Sciatic nerve (tissue), 2 donors: ENCODE results near the gene COL5A2. TPM values are rescaled to one million over a fixed set of nuclear protein-coding genes. Genes with fewer than 3 reads are reported as not detected.

Experiments used
- ATAC-seq: fragments of 200-7000 bp; cut with Tn5 transposase; one replicate; pipeline ENCODE4 v1.9.1; 2020; ENCODE audit warnings: mild to moderate bottlenecking, moderate library complexity
- DNase-seq: peaks from one replicate; pipeline ENCODE4 v3.0.0-alpha.2; 2020; ENCODE audit warnings: low spot score
- intact Hi-C: fragments of 100-400 bp; cut with DNase I; formaldehyde crosslinking; loops from one replicate; pipeline ENCODE4 v1.14.2; 2022
- total RNA-seq: library from RNA; stranded (reverse); fragmentation: NEBNext Ultra II Directional; extraction: Animal tissue kit (Norgen Biotek cat#: 25700); gene quantifications from one replicate; pipeline ENCODE4 v1.2.1, GENCODE V29; 2021
- donor health status: DM: no; HTN: no; CAD: no.
- donor health status: DM: no; HTN: no; CAD: no.

The COL5A2 gene
- 45.7 TPM for total RNA-seq

DNA sequence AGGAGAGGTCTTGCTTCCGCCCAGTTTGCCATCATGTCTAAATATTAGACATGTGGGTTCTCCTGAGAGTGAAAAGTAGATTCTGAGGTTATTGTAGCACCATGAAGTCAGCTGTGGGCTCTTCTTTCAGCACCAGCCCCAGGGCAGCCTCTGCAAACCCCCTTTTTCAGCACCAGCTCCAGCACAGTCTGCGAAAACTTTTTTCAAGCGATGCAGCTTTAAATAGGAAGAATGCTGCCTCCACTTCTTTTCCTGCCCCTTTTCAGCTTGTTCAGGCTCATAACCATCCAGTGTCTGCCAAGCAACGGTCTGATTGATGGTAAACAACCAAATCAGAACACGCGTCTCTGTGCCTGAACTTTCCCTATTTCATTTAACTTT is at the start of gene COL5A2:
Gene COL5A2 (minus strand): TSS at position 192 of the 381 bp plus-strand sequence. CDS start 157 bp downstream, at position 35.
- DNase-seq: peak; percentile 67
- intact Hi-C loops: no loop called here
- ATAC-seq: peak; percentile 95

DNA sequence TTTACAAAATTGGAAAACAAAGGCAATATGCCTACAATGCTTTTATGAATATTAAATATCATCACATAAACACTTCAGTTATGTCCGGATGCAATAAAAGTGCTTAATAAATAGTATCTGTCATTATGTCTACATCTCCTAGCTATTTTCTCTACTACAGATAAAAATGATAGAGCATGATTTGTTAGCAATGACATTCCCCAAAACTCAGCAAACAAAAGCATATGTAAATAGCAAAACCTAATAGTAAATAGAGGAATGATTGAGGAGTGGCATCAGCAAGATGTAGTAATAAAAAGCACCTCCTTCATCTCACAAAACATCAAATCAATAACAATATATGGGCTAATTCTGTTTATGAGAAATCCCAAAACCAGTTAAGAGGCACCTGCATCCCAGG is 46.5 kb upstream of the COL5A2 start:
- ATAC-seq (no peak), DNase-seq (no peak)
- intact Hi-C loops: no loop called here

DNA sequence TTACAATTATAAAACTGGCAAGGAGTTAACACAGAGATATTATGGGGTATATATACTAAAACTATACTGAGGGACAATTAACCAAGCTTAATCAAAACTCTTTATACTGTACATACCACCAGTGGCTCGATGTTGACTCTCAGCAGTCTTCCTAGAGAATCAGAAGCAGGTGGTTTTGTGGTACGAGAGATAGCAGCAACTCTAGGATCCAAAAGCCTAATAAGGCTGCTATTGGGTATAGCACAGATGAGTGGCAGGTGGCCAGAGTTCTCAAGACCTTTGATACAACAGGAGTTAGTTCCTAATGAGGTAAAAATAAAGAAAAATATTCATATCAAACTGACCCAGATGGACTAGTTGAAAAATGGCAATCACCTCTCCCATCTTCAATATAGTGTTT is 45.5 kb upstream of the COL5A2 start:
- intact Hi-C loops: no loop called here
- ATAC-seq (no peak), DNase-seq (no peak)

DNA sequence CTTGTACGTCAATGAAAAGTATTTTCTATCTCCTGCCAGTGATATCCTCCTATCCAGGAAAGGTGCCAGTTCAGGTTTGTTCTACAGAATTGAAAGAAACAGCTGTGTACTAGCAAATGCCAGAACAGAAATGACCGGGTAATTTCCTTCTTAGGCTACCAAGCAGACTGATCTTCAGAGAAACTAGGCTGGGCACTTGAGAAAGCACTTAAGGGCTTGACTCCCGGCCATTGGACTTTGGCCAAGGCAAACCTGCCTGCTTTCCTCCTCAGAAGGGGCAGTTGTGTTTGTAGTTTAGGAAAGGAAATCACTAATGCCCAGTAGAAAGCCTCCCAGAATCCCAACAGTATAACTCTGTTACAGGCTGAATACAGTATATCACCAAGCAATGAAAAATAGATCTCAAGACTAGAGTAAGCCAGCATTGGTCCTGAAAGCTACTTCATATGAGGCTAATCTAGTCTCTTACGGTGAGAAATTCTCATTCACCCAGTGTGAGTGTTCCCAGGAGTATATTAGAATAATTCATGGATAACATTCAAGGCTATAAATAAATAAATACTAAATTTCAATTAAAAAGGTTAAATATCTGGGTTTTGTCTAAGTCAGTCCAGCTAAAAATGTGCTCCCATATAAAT is 43.0 kb upstream of the COL5A2 start:
- peak; percentile 60 for DNase-seq
- intact Hi-C loops: no loop called here
- peak; percentile 57 for ATAC-seq

DNA sequence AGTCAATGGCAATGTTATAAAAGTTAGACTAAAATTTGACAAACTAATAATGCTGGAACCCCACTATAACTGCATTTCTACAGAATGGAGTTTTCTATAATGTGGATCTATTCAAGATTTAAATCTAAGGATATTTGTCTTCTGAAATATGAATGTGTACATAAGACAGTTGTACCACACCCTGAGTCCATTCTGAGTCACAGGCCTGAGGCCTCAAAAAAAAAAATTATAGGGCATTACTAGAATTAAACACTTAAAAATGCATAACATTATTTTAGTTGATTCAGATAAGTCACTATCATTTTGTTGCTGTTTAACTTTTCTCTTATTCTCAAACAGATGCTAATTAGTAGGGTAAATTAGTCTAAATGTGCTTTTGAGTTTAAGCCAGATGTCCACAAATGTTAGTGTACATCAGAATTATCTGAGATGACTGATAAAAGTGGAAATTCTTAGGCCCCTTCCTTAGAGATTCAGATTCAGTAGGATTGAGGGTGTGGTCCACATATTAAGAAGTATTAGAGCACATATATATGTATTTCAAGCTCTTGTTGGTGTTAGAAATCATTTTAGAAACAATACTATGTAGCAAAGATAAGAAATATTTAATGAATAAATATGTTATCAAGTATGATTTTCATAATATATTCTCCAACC is 42.4 kb upstream of the COL5A2 start:
- intact Hi-C loops: no loop called here
- ATAC-seq: no peak
- no peak for DNase-seq

DNA sequence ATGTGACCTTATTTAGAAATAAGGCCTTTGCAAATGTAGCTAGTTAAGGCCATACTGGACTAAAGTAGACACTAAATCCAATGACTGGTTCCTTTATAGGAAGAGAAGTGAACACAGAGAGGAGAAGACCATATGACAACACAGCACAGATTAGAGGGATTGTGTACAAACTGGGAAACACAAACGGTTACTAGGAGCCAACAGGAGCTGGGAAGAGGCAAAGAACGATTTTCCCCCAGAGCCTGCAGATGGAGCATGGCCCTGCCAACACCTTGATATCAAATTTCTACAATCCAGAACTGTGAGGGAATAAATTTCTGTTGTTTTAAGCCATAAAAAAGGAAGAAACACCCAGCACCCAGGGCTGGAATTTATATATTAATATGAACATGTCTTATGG is 38.7 kb upstream of the COL5A2 start:
- ATAC-seq (no peak), DNase-seq (no peak)
- intact Hi-C loops: no loop called here

DNA sequence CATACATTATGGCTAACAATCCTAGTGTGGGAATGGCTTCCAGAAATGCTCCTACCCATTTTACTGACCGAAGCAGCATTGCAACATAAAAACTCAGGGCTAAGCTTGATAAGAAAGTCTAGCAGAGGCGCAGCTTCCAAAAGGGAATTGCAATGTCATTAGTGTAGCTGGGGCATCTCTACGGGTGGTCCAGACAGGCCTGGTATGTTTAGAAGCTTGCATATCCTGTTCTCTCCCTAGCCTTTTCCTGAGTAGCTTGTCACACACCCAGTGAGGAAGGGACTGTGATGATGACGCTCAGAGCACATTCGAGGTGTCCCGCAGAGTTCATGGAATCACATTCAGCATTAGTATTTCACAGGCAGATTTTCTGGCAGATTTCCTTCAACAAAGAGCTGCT is 38.0 kb upstream of the COL5A2 start:
- intact Hi-C loops: no loop called here
- peak; percentile 38 for ATAC-seq
- DNase-seq: no peak

DNA sequence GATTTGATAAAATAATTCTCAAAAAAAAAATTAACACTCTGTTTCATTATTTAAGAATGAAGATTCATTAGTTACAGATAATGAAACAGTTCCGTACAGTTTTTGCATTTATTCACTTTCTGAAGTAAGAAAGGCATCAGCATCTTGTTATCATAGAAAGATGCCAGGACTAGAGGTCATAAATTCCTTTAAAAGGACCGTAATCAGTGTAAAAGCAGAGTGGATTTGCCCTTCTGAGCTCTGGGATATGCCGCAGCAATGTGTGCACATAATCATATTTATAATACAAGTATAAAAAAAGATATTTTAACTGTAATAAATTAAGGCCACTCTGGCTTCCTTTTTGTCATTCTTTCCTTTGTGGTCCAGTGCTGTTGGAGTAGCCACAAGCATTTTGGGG is 37.5 kb upstream of the COL5A2 start:
- DNase-seq: no peak
- intact Hi-C loops: no loop called here
- no peak for ATAC-seq

DNA sequence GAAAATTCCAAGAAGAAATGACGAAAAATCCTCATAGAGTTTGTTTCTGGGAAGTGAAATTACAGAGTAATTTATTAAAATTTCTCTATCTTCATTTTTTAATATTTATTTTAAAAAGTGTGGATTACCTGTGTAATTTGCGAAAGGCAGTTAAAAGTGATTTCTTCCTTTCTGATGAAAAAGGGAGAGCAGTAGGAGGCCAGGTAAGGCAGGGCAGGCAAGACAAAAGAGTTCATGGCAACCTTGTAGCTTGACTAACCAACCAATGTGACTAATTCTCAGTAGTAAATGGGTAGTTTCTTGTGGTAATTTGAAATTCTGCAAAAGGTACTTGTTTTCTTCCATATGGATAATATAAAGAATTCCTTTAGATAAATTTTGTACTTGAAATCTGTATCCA is 34.9 kb upstream of the COL5A2 start:
- ATAC-seq (no peak), DNase-seq (no peak)
- intact Hi-C loops: no loop called here

DNA sequence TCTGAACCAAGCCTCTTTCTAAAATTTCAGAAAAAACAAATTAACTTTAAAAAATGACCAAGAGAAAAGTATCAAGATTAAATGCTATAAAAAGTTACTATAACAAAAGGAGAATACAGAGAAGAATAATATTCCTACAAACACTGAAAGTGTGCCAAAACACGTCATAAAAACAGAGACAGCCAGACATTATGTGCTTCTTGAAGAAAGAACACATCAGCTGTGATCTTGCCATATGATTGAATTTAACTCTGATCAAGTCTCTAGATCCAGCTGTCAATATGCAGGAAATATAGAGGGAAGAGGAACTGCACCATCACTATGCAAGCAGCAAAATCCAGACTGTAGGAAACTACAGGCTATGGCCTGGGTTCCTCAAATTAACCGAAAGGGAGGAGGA is 33.7 kb upstream of the COL5A2 start:
- DNase-seq: no peak
- intact Hi-C loops: no loop called here
- no peak for ATAC-seq

DNA sequence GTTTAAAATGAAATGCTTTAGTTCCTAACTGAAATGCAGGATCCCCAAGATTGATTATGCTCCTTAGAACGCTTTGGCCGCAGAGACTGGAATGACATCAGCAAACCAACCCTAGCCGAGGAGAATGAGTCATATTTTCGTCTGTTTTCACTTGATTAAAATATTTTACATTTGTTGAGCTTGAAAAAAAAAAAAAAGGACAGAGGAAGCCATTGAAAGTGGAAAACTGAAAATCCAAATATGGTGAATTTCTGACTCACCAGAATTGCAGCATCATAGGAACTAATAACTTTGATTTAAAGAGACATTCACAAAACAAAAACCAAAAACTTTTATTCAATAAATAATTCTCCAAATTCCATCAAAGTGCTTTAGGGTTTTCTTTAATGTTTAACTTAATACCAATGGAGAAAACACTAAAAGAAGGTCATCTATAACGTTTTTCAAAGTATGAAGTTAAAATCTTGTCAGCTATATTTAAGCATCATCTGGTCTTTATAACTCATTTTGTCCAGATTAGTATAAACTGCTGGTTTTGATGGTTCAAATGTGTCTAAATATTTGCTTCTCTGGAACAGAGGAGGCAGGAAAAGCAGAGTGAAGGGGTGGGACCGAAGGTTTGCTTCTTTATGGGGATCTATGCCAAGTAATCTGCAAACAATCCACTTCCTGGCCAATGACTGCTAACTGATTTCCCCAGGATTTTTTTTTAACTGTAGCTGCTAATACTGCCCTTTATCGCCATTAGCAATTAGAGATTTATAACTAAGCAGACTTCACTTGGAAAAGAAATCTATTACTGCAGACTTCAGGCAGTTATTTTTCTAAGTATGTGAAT is 30.9 kb upstream of the COL5A2 start:
- DNase-seq: peak; percentile 75
- intact Hi-C loops: no loop called here
- ATAC-seq: peak; percentile 90

DNA sequence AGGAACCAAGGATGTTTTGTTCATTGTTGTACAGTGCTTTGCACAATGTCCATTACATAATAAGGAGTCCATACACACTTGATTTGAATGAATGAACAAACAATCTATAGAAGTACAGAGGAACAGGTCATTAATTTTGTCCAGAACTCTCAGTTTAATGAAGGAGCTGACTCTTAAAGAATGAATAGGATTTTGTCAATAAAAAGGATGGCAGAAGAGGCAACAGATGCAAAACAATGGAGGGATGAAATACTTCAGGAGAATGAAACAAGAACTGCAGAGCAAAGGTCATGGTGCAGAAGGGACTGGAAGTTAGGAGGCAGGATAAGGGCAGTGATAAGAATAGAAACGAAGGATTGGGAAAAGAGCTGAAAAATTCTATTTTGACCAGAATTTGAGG is 28.7 kb upstream of the COL5A2 start:
- ATAC-seq: no peak
- DNase-seq: no peak
- intact Hi-C loops: no loop called here

DNA sequence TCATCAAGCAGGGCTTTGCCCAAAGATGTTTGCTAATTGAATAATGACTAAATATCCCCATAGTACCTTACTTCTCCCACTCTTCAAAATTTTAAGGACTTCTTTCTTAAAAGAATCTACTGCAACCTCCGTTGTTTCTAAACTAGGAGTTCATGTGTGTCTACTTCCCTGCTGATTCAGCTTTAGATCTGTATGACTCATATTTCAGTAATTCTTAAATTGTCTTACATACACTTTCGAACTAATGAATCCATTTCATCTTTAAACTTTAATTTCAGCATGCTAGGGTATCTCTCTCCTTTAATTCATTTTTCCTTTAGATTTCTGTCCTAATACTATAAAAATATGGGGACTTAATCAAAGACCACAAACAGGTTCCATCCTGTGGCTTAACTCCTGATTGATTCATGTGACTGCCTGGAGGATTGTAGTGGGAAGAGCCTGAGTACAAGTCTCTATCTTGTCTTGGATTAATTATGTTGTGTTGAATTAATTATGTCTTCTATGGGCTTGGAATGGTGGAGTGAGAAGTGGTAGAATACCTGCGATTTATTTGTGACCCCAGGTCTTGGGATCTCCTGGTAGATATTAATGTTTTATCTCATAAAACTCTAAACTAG is 24.9 kb upstream of the COL5A2 start:
- DNase-seq: no peak
- peak; percentile 44 for ATAC-seq
- intact Hi-C loops: no loop called here

DNA sequence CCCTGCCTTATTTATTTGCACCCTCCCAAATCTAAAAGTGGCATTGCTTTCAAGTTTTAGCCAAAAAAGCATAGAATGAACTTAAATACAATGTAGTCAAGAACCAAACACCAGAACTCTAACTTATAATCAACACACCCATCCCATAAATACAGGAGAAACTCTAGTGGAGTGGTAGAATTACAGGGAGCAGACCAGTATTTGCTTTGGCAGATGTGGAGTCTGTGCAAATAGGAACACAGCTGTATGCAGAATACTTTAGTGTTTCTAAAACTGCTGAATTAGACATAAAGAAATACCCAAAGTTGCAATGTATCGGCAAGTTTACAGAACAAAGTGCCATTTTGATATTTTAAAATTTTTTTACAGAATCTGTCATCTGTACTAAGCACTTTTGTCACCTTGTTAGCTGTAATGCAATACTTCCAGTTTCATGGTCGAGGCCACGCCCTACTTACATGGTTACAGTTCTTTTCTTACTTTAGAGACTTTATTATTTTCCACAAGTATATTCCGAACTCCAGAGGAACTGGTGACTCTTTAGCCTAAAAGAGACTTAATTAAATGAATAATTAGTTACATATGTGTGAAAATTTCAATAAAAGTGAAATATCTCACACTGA is 23.7 kb upstream of the COL5A2 start:
- ATAC-seq (peak; percentile 59), DNase-seq (no peak)
- intact Hi-C loops: no loop called here

DNA sequence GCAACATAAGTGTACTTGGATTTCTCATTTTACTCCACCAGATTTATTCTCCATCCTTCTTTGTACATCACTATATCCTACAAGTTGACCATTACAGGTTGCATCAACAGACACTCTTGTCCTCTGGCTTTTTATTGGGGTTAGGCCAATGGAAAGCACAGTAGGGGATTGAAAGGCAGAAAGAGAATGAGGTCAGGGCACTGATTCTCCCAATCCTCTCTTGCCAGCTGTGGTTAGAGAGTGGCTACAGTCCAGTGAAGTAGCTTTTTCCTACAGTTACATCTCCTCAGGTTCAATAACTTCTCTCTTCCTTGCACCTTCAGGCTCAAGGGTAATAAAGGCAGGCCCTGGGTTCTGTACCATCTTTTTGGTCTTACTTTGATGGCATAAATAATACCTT is 20.2 kb upstream of the COL5A2 start:
- ATAC-seq (no peak), DNase-seq (no peak)
- intact Hi-C loops: no loop called here

DNA sequence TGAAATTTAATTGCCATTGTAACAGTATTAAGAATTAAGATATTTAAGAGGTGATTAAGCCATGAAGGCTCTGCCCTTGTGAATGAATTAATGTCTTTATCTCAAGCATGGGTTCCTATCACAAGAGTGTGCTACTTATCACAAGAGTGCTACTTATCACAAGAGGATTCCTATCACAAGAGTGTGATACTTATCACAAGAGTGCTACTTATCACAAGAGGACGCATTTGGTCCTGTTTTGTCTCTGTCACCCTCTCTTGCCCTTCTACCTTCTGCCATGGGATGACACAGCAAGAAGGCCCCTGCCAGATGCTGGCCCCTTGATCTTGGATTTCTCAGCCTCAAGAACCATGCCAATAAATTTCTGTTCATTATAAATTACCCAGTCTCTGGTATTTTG is 13.2 kb upstream of the COL5A2 start:
- intact Hi-C loops: no loop called here
- ATAC-seq (no peak), DNase-seq (no peak)

DNA sequence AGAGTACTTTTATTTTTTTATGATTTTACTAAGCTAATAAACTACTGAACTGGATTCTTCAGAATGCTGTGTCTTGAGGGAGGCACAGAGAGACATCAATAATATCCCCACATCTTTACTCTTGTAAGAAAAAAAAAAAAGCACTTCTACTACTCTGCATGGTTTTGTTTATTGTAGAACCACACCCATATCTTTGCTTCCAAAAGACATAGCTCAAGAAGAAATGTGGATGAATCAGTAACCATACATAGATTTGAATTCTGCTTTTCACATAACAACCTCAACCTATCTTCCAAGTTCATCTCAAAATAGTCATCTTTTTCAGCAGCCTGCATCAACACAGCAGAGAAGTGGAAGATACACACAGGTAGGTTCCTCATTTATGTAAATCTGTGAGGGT is 12.2 kb upstream of the COL5A2 start:
- DNase-seq (no peak), ATAC-seq (no peak)
- intact Hi-C loops: no loop called here

DNA sequence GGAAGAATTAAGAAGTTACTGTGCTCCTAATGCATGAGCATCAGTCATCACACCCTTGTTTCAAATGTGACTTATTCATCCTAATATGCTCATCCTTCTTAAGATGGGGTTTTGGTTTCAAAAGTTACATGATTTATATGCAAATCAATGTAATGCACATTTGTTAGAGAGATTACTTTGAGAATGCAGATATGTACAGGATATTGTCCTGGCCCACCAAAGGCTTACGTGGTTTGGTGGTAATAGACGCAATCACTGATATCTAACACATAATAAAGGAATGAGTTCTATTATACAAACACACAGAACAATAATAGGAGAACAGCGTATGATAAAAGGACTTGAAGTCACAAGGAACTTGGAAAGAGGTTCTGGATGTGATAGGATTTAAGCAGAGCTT is 11.1 kb upstream of the COL5A2 start:
- no peak for ATAC-seq
- no peak for DNase-seq
- intact Hi-C loops: no loop called here

DNA sequence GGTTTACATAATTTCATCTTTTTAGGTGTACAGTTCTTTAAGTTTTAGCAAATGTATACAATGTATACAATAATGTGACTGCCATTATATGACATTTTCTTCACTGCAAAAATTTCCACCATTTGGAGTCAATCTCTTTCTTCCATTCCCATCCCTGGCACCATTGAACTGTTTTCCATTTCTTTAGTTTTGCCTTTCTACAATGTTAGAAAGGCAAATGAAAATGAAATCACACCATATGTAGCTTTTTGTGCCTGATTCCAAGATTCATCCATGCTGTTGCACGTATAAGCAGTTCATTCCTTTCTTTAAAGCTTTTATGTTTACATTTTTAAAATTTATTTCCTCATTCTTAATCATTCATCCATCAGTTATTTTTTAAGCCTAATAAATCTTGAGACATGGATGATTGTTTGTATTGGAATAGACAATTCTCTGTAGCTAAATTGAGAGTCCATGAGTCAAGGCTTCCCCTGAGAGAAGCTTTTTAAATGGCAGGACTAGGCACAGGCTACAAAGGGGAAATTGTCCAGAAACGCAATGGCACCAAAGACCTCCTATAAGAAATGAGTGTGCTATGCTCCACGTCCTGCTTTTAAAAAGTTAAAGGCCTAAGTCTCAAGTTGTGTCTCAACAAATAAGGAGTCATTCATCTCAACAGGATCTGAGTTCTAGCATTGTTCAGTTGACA is 8.7 kb upstream of the COL5A2 start:
- ATAC-seq (no peak), DNase-seq (no peak)
- intact Hi-C loops: no loop called here
